Type B pancreatic cell (in vitro differentiated cells): Measurements from ENCODE around the gene SLC7A8. TPM values are rescaled to one million over a fixed set of nuclear protein-coding genes. Genes with fewer than 3 reads are reported as not detected.

Experiments used
- DNase-seq: peaks from one replicate; pipeline ENCODE4 v3.0.0; 2021; ENCODE audit warnings: mixed read lengths; ENCODE audit not compliant: unreplicated experiment; ENCODE audit errors: extremely low spot score
- H3K27ac Mint-ChIP-seq: 2 replicates; pipeline ENCODE4 v1.8.0; 2021; ENCODE audit warnings: mild to moderate bottlenecking, mixed read lengths
- H3K27me3 Mint-ChIP-seq: 2 replicates; pipeline ENCODE4 v1.8.0; 2021; ENCODE audit warnings: mixed read lengths
- H3K36me3 Mint-ChIP-seq: 2 replicates; pipeline ENCODE4 v1.8.0; 2021; ENCODE audit warnings: mixed read lengths
- H3K4me1 Mint-ChIP-seq: one replicate; pipeline ENCODE4 v1.8.0; 2021; ENCODE audit warnings: mixed read lengths; ENCODE audit not compliant: unreplicated experiment
- H3K4me3 Mint-ChIP-seq: 2 replicates; pipeline ENCODE4 v1.8.0; 2021; ENCODE audit warnings: mild to moderate bottlenecking, mixed read lengths
- H3K9me3 Mint-ChIP-seq: 2 replicates; pipeline ENCODE4 v1.8.0; 2021; ENCODE audit warnings: mixed read lengths
- CTCF ChIP-seq: fragments of 200-600 bp; sonication (generic); conservative IDR thresholded peaks from 2 replicates; pipeline ENCODE4 v1.5.0; 2021; ENCODE audit warnings: antibody characterized with exemption, mild to moderate bottlenecking
- total RNA-seq: library from RNA; stranded (reverse); gene quantifications from 2 replicates; pipeline ENCODE4 v1.2.1, GENCODE V29; 2021; ENCODE audit warnings: low replicate concordance

SLC7A8 gene
- total RNA-seq, 1 donor from 2014 or later = 56.1 TPM

GRCh38 chr14:23136566-23137133, 46.8 kb downstream of the SLC7A8 start:
- Mint-ChIP-seq H3K27me3 (no peaks in the 10 kb centered on the region), H3K4me3 (no peak overlapping the region)

DNA sequence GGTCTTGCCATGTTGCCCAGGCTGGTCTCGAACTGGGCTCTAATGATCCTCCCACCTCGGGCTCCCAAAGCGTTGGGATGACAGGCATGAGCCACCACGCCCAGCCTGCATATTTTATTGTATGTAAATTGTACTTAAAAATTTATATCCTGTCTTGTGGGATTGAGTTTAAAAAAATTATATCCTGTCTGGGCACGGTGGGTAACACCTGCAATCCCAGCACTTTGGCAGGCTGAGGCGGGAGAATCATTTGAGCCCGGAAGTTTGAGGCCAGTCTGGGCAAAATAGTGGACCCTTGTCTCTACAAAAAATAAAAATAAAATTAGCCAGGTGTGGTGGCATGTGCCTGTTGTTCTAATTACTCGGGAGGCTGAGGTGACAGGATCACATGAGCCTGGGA, 50.5 kb downstream of the SLC7A8 start:
- Mint-ChIP-seq H3K4me3 (no peak overlapping the region), H3K36me3 (peaks cover 5% of the 10 kb centered on the region), H3K27ac (no peak overlapping the region), H3K27me3 (no peaks in the 10 kb centered on the region), H3K4me1 (no peaks in the 10 kb centered on the region), H3K9me3 (no peaks in the 10 kb centered on the region)
- no peak for DNase-seq
- TF ChIP-seq CTCF = no peak

More at GRCh38 chr14:23136566-23137133, 46.8 kb downstream of the SLC7A8 start:
- no peak for DNase-seq
- Mint-ChIP-seq H3K9me3 (no peaks in the 10 kb centered on the region), H3K4me1 (peaks cover 1% of the 10 kb centered on the region), H3K36me3 (peaks cover 3% of the 10 kb centered on the region), H3K27ac (no peak overlapping the region)
- no peak for TF ChIP-seq CTCF

DNA sequence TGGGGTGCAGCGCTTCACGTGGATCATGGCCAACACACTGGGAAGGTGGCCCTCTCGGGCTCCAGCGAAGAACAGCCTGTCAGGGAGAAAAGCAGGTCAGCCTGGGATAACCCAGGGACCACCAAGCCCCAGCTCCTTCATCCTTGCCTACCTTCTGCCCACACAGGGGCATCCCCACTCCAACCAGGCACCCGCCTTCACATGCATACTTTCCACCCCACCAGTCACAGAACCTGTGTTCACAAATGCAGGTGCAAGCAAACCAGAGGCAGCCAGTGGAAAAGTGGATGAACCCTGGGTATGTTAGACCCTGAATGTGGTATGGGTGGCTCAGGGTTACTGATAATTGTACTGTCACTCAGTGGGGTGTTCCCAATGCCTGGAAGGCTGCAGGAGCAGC, 52.0 kb downstream of the SLC7A8 start:
- no peak for DNase-seq
- Mint-ChIP-seq H3K36me3 (peaks cover 5% of the 10 kb centered on the region), H3K9me3 (no peaks in the 10 kb centered on the region)

DNA sequence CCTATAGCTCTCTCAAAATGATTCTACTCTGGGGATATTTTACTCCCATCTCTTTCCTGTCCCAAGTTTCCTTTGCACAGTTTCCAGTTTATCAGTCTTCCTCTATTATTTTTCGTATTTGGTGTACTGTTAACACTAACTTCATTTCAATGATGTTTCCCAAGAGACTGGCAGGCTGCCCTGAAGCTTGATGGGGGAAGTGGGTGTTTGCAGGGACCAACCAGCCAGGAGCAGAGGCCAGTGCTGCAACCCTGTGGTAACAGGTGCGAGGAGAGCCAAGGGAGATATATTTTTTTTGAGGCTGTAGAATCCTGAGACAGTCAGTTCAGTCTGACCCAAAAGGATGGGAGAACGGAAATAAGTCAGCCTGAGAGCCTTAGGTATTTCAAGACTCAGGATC, 52.6 kb downstream of the SLC7A8 start:
- Mint-ChIP-seq H3K27ac (no peak overlapping the region), H3K36me3 (peaks cover 5% of the 10 kb centered on the region), H3K4me3 (no peak overlapping the region), H3K9me3 (no peaks in the 10 kb centered on the region), H3K27me3 (no peaks in the 10 kb centered on the region), H3K4me1 (no peaks in the 10 kb centered on the region)
- TF ChIP-seq CTCF = no peak
- DNase-seq = no peak

More for the DNA sequence above, 52.0 kb downstream of the SLC7A8 start:
- Mint-ChIP-seq H3K4me1 (no peaks in the 10 kb centered on the region), H3K27ac (no peak overlapping the region), H3K4me3 (no peak overlapping the region), H3K27me3 (no peaks in the 10 kb centered on the region)
- TF ChIP-seq CTCF = no peak

DNA sequence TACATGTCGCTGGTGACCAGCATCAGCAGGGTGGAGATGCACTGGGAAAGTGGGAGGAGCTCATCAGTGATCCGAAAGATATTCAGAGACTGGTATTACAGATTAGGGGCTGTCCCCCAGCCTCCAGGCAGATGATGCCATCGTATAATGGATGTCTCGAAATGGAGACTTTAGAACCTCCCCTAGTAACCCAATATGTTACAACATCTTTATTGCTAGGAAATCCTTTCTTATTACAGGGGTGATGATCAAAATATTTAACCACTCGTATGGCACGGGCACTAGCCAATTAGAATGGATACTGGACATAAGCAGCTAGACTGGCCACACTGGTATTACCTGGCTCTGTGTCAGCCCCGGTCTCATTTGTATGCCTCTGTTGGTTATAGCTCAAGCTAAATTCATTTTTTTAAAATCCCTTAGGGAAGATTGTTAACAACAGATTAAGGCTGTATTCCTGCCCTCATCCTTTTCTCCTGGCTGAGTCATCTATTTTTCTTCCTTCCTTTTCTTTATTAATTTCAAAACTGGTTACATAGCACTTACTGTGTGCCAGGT, 53.6 kb downstream of the SLC7A8 start:
- H3K36me3 Mint-ChIP-seq = peaks cover 5% of the 10 kb centered on the region
- TF ChIP-seq CTCF = no peak

More for the DNA sequence above, 53.6 kb downstream of the SLC7A8 start:
- Mint-ChIP-seq H3K9me3 (no peaks in the 10 kb centered on the region), H3K27me3 (no peaks in the 10 kb centered on the region), H3K4me3 (no peak overlapping the region), H3K4me1 (no peaks in the 10 kb centered on the region), H3K27ac (no peak overlapping the region)
- no peak for DNase-seq
